Hematopoietic multipotent progenitor cell treated with erythropoietin and hydrocortisone succinate and interleukin-3 and kit ligand, for 6 days (in vitro differentiated cells): ENCODE results near the gene SBK3.
"Not testable (repeated sequence)": the region's sequence is repeated elsewhere in the genome, so short reads cannot be mapped to it uniquely, and the experiment has no call there.

Experiments
- DNase-seq: peaks from one replicate; pipeline ENCODE4 v3.0.0-alpha.2; 2015

The SBK3 gene

GRCh38 chr19:55508120-55508519 lies 37.2 kb downstream of the SBK3 start:
- DNase-seq, result no peak

- DNase-seq, result no peak
These were observed 40.4 kb downstream of the SBK3 start for GRCh38 chr19:55504981-55505380.

GRCh38 chr19:55504252-55504603 lies 41.1 kb downstream of the SBK3 start:
- no peak for DNase-seq

GRCh38 chr19:55503502-55504251 lies 41.7 kb downstream of the SBK3 start:
- peak; percentile 96 for DNase-seq

GRCh38 chr19:55503157-55503501 lies 42.2 kb downstream of the SBK3 start:
- DNase-seq, result no peak

GRCh38 chr19:55502197-55502952 lies 43.0 kb downstream of the SBK3 start:
- no peak for DNase-seq

GRCh38 chr19:55500368-55500952 lies 44.9 kb downstream of the SBK3 start:
- no peak for DNase-seq

GRCh38 chr19:55498246-55498840 lies 47.0 kb downstream of the SBK3 start:
- no peak for DNase-seq

GRCh38 chr19:55497763-55498162 lies 47.6 kb downstream of the SBK3 start:
- no peak for DNase-seq

- not testable (repeated sequence) for DNase-seq
These were observed 48.5 kb downstream of the SBK3 start for GRCh38 chr19:55496820-55497219.

GRCh38 chr19:55495646-55496349 lies 49.5 kb downstream of the SBK3 start:
- no peak for DNase-seq

GRCh38 chr19:55494172-55494761 lies 51.1 kb downstream of the SBK3 start:
- no peak for DNase-seq

- no peak for DNase-seq
These were observed 51.6 kb downstream of the SBK3 start for GRCh38 chr19:55493645-55494171.

GRCh38 chr19:55493052-55493644 lies 52.2 kb downstream of the SBK3 start:
- DNase-seq, result no peak

- no peak for DNase-seq
These were observed 52.9 kb downstream of the SBK3 start for GRCh38 chr19:55492362-55492944.

GRCh38 chr19:55491546-55492360 lies 53.6 kb downstream of the SBK3 start:
- DNase-seq, result no peak
